ENCODE data around the gene SH2D1A. TPM values are rescaled to one million over a fixed set of nuclear protein-coding genes. Genes with fewer than 3 reads are reported as not detected.
"Not testable (repeated sequence)": the region's sequence is repeated elsewhere in the genome, so short reads cannot be mapped to it uniquely, and the experiment has no call there.

The SH2D1A gene
- total RNA-seq = under 1 TPM; 0.48 to 0.54 TPM

DNA sequence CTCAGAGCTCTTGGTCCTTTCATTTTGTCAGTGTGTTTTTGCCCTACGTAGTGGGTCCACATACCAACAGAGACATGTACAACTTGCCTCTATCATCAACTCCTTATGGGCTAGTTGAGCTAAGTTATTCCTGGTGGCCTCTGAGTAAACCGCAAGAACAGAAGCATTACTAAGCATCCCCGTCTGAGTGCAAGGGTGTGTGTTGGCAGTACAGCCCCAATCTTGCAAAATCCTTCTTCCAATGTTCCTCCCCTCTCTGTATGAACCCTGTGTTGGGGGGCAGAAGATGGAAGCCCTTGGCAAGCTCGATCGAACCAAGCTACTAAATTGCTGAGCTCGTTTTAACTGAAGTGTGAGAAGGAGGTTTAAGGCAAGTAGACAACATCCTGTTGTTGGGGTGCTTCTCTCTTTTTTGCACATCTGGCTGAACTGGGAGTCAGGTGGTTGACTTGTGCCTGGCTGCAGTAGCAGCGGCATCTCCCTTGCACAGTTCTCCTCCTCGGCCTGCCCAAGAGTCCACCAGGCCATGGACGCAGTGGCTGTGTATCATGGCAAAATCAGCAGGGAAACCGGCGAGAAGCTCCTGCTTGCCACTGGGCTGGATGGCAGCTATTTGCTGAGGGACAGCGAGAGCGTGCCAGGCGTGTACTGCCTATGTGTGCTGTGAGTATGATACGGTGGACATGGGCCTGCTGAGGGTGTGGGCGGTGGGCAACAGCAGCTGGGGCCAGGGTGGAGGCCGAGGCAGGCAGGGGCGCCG, at the start of gene SH2D1A:
TSS of gene SH2D1A (plus strand) at position 447 of the 760 bp plus-strand sequence. CDS start at position 527, 80 bp downstream.
- intact Hi-C loops (cut with DNase I) = no loop called here
- H3K9ac ChIP-seq (ENCODE audit: low read depth in 2 of 2, low read length in 2 of 2) = no peak within 1 kb of the TSS
- no peak within 1 kb of the TSS for H3K27ac ChIP-seq
- TF ChIP-seq, protein P1, sequence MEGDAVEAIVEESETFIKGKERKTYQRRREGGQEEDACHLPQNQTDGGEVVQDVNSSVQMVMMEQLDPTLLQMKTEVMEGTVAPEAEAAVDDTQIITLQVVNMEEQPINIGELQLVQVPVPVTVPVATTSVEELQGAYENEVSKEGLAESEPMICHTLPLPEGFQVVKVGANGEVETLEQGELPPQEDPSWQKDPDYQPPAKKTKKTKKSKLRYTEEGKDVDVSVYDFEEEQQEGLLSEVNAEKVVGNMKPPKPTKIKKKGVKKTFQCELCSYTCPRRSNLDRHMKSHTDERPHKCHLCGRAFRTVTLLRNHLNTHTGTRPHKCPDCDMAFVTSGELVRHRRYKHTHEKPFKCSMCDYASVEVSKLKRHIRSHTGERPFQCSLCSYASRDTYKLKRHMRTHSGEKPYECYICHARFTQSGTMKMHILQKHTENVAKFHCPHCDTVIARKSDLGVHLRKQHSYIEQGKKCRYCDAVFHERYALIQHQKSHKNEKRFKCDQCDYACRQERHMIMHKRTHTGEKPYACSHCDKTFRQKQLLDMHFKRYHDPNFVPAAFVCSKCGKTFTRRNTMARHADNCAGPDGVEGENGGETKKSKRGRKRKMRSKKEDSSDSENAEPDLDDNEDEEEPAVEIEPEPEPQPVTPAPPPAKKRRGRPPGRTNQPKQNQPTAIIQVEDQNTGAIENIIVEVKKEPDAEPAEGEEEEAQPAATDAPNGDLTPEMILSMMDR (IDR thresholded peaks at IDR 0.05) = no peak
- no peaks in the 10 kb centered on the region for H3K9me3 ChIP-seq
- H3K4me3 ChIP-seq = no peak within 1 kb of the TSS
- H3K4me1 ChIP-seq = no peaks in the 10 kb centered on the region
- H3K36me3 ChIP-seq = no peaks in the 10 kb centered on the region
- no peaks in the 10 kb centered on the region for H3K27me3 ChIP-seq
- DNase-seq = no peak

- H3K36me3 ChIP-seq; H3K4me3 ChIP-seq; DNase-seq; intact Hi-C loops (cut with DNase I); H3K9me3 ChIP-seq; H3K9ac ChIP-seq (ENCODE audit: low read depth in 2 of 2, low read length in 2 of 2); H3K27me3 ChIP-seq; H3K27ac ChIP-seq; H3K4me1 ChIP-seq: not testable (repeated sequence)
Observed at GRCh38 chrX:124299323-124299722, 47.0 kb upstream of the SH2D1A start.

GRCh38 chrX:124300405-124300804, 46.0 kb upstream of the SH2D1A start:
- TF ChIP-seq, protein P1 (IDR thresholded peaks at IDR 0.05) = no peak
- Histone ChIP-seq H3K27ac (no peak overlapping the region), H3K4me1 (no peaks in the 10 kb centered on the region), H3K27me3 (no peaks in the 10 kb centered on the region), H3K4me3 (no peak overlapping the region), H3K9me3 (no peaks in the 10 kb centered on the region), H3K9ac (ENCODE audit: low read depth in 2 of 2, low read length in 2 of 2) (no peak overlapping the region), H3K36me3 (no peaks in the 10 kb centered on the region)
- intact Hi-C loops (cut with DNase I) = no loop called here
- DNase-seq = no peak

GRCh38 chrX:124307253-124307907, 39.0 kb upstream of the SH2D1A start:
- DNase-seq = no peak
- intact Hi-C loops (cut with DNase I) = no loop called here
- Histone ChIP-seq H3K4me3 (no peak overlapping the region), H3K27me3 (no peaks in the 10 kb centered on the region), H3K4me1 (no peaks in the 10 kb centered on the region), H3K9ac (ENCODE audit: low read depth in 2 of 2, low read length in 2 of 2) (peak overlapping the region in 1 of 2 donors; percentile 28), H3K27ac (no peak overlapping the region), H3K36me3 (no peaks in the 10 kb centered on the region), H3K9me3 (no peaks in the 10 kb centered on the region)
- TF ChIP-seq, protein P1 (IDR thresholded peaks at IDR 0.05) = no peak

DNA sequence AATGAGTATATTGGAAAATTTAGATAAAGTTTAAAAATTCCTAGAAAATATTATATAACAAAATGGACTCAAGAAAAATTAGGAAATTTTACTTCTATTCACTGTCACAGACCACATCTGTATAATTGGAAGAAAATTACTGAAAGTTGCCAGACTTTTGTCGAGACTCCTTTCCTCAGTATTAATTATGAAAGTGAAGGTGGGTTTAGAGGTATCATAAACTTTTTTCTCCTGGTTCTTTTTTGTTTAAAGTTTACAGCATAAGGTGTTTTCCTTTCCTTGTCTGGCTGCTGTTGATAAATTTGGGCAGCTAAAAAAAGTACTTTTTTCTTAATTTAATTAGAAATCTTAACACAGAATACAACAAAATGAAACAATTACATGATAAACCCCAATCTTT, 20.6 kb upstream of the SH2D1A start:
- TF ChIP-seq, protein P1 (IDR thresholded peaks at IDR 0.05) = no peak
- H3K9me3 ChIP-seq = no peaks in the 10 kb centered on the region
- H3K27me3 ChIP-seq = no peaks in the 10 kb centered on the region
- H3K36me3 ChIP-seq = no peaks in the 10 kb centered on the region
- intact Hi-C loops (cut with DNase I) = no loop called here
- no peak overlapping the region for H3K4me3 ChIP-seq
- H3K9ac ChIP-seq (ENCODE audit: low read depth in 2 of 2, low read length in 2 of 2) = no peak overlapping the region
- no peak overlapping the region for H3K27ac ChIP-seq
- no peak for DNase-seq
- no peaks in the 10 kb centered on the region for H3K4me1 ChIP-seq

DNA sequence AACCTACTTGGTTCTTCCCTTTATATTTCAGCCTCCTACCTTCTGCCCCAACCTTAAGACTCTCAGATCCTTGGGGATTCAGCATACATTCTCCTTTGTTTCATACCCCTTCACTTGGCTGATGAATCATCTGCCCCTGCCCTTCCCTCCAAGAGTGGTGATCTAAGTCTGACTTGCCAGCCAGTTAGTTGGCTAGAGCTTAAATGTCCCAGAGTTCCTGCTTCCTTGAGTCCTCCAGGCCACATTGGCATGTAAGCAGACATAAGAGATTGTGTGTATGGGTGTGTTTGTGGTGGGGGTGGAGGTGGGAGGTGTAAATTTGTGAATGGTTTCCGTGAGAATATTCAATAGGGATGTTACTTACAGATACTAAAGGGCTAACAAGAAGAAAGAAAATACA, 17.6 kb upstream of the SH2D1A start:
- Histone ChIP-seq H3K9ac (ENCODE audit: low read depth in 2 of 2, low read length in 2 of 2) (no peak overlapping the region), H3K4me1 (no peaks in the 10 kb centered on the region), H3K27ac (no peak overlapping the region), H3K9me3 (no peaks in the 10 kb centered on the region), H3K4me3 (no peak overlapping the region), H3K36me3 (no peaks in the 10 kb centered on the region), H3K27me3 (no peaks in the 10 kb centered on the region)
- TF ChIP-seq, protein P1 (IDR thresholded peaks at IDR 0.05) = no peak
- no peak for DNase-seq
- intact Hi-C loops (cut with DNase I) = no loop called here
